ENCODE data around the gene CCSAP. TPM values are rescaled to one million over a fixed set of nuclear protein-coding genes. Genes with fewer than 3 reads are reported as not detected.

Gene CCSAP
- total RNA-seq, 1 experiment from 2014 or later, result 8.5 TPM

GRCh38 chr1:229295745-229296144, 47.1 kb downstream of the CCSAP start:
- no peaks in the 10 kb centered on the region for H3K27me3 Mint-ChIP-seq (ENCODE audit: low read depth)
- DNase-seq, result no peak
- H3K23me2 ChIP-seq (ENCODE audit: insufficient read length, low read depth, low read length, poor library complexity, severe bottlenecking), result no peaks in the 10 kb centered on the region

More at GRCh38 chr1:229295745-229296144, 47.1 kb downstream of the CCSAP start:
- no CpG with 5 or more reads among the region's 11 CpGs for WGBS (ENCODE audit: extremely low coverage, insufficient read length, low lambda C conversion rate)
- Histone ChIP-seq H3K27ac (ENCODE audit: insufficient read length, low read depth, low read length) (no peak overlapping the region), H2AK5ac (ENCODE audit: insufficient read length, low read length) (no peak overlapping the region), H3K18ac (ENCODE audit: insufficient read length, low read depth, low read length) (no peak overlapping the region), H3K4me2 (ENCODE audit: insufficient read depth, insufficient read length, low read length) (no peak overlapping the region), H2BK120ac (ENCODE audit: low read depth, low read length, poor library complexity, severe bottlenecking) (no peak overlapping the region), H4K91ac (ENCODE audit: insufficient read length, low read depth, low read length) (no peak overlapping the region), H2AFZ (ENCODE audit: low read length) (no peak overlapping the region), H2BK12ac (ENCODE audit: insufficient read length, low read depth, low read length) (no peak overlapping the region), H3K79me2 (ENCODE audit: insufficient read depth, low read length) (no peaks in the 10 kb centered on the region), H3K14ac (ENCODE audit: insufficient read depth, low read length) (no peak overlapping the region), H3K4ac (ENCODE audit: low read depth, low read length) (no peak overlapping the region), H2BK20ac (ENCODE audit: low read depth, low read length, poor library complexity, severe bottlenecking) (no peak overlapping the region), H4K20me1 (ENCODE audit: control insufficient read depth, insufficient read depth, insufficient read length) (no peaks in the 10 kb centered on the region), H3T11ph (ENCODE audit: low read length) (no peak overlapping the region), H3K23ac (ENCODE audit: insufficient read length, low read depth, low read length) (no peak overlapping the region), H3K9ac (ENCODE audit: extremely low read depth, insufficient read length, low read length) (no peak overlapping the region), H3K4me1 (ENCODE audit: insufficient read depth, low read length) (no peaks in the 10 kb centered on the region), H2BK5ac (ENCODE audit: insufficient read length, low read length) (no peak overlapping the region), H3K27me3 (ENCODE audit: insufficient read depth, low read length) (no peaks in the 10 kb centered on the region), H3K79me1 (ENCODE audit: insufficient read depth, low read depth, low read length, poor library complexity, severe bottlenecking) (no peaks in the 10 kb centered on the region), H2BK15ac (ENCODE audit: low read depth, low read length) (no peak overlapping the region), H3K56ac (ENCODE audit: insufficient read length, low read depth, low read length) (no peak overlapping the region), H4K5ac (ENCODE audit: insufficient read length, low read depth, low read length) (no peak overlapping the region), H4K8ac (replicated peaks; ENCODE audit: insufficient read length, low read depth, low read length) (no peak overlapping the region), H3K9me3 (ENCODE audit: control insufficient read depth, low read depth, low read length) (no peaks in the 10 kb centered on the region)
- TF ChIP-seq, protein P1, sequence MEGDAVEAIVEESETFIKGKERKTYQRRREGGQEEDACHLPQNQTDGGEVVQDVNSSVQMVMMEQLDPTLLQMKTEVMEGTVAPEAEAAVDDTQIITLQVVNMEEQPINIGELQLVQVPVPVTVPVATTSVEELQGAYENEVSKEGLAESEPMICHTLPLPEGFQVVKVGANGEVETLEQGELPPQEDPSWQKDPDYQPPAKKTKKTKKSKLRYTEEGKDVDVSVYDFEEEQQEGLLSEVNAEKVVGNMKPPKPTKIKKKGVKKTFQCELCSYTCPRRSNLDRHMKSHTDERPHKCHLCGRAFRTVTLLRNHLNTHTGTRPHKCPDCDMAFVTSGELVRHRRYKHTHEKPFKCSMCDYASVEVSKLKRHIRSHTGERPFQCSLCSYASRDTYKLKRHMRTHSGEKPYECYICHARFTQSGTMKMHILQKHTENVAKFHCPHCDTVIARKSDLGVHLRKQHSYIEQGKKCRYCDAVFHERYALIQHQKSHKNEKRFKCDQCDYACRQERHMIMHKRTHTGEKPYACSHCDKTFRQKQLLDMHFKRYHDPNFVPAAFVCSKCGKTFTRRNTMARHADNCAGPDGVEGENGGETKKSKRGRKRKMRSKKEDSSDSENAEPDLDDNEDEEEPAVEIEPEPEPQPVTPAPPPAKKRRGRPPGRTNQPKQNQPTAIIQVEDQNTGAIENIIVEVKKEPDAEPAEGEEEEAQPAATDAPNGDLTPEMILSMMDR (conservative IDR thresholded peaks at IDR 0.05), result no peak
- Mint-ChIP-seq H3K4me3 (no peak overlapping the region), H3K9me3 (no peaks in the 10 kb centered on the region), H3K4me1 (peaks cover 7 to 9% of the 10 kb centered on the region in 2 experiments), H3K36me3 (ENCODE audit: insufficient read depth in 1 of 3, low read depth in 3 of 3) (peaks cover 18 to 38% (median 32%) of the 10 kb centered on the region in 3 experiments; a peak in 6 of 7 replicates), H3K27ac (no peak overlapping the region)
